Neural cell (in vitro differentiated cells): ENCODE data around the gene TUBA1A. TPM values are rescaled to one million over a fixed set of nuclear protein-coding genes. Genes with fewer than 3 reads are reported as not detected.

Experiments
- H2AFZ ChIP-seq: fragments of 200-600, 300-800 bp; sonication (generic), shearing (Covaris generic); 2 replicates; pipeline ENCODE4 v1.6.0; 2014; ENCODE audit warnings: low read depth, mild to moderate bottlenecking, antibody characterized with exemption, low read length, moderate library complexity
- H3F3A ChIP-seq: fragments of 200-600 bp; shearing (Covaris generic); 2 replicates; pipeline ENCODE4 v1.6.1; 2016; ENCODE audit warnings: mild to moderate bottlenecking, moderate library complexity, mixed read lengths, antibody characterized with exemption, low read length; ENCODE audit not compliant: insufficient read depth, poor library complexity, severe bottlenecking
- H3K27ac ChIP-seq: fragments of 200-600, 300-800 bp; sonication (generic), shearing (Covaris generic); 2 replicates; pipeline ENCODE4 v1.5.1; 2014; ENCODE audit warnings: mild to moderate bottlenecking, low read length, moderate library complexity
- H3K27me3 ChIP-seq: fragments of 300-800, 200-600 bp; sonication (generic), shearing (Covaris generic); 2 replicates; pipeline ENCODE4 v1.6.0; 2014; ENCODE audit warnings: mild to moderate bottlenecking, low read depth, low read length, moderate library complexity; ENCODE audit not compliant: insufficient read depth
- H3K36me3 ChIP-seq: fragments of 300-800, 200-600 bp; sonication (generic), shearing (Covaris generic); 2 replicates; pipeline ENCODE4 v1.5.1; 2014; ENCODE audit warnings: mild to moderate bottlenecking, antibody characterized with exemption, low read length, moderate library complexity; ENCODE audit not compliant: insufficient read depth
- H3K4me2 ChIP-seq: fragments of 300-800, 200-600 bp; sonication (generic), shearing (Covaris generic); 2 replicates; pipeline ENCODE4 v1.6.0; 2014; ENCODE audit warnings: mild to moderate bottlenecking, low read length
- H3K4me3 ChIP-seq: fragments of 300-800, 200-600 bp; sonication (generic), shearing (Covaris generic); 2 replicates; pipeline ENCODE4 v1.5.1; 2014; ENCODE audit warnings: mild to moderate bottlenecking, low read length, moderate library complexity
- H3K79me2 ChIP-seq: fragments of 200-600 bp; shearing (Covaris generic); replicated peaks from 2 replicates; pipeline ENCODE4 v1.6.0; 2014; ENCODE audit warnings: mild to moderate bottlenecking, low read length, moderate library complexity; ENCODE audit not compliant: insufficient read depth
- H3K9ac ChIP-seq: fragments of 300-800, 200-600 bp; sonication (generic), shearing (Covaris generic); 2 replicates; pipeline ENCODE4 v1.6.1; 2016; ENCODE audit warnings: mild to moderate bottlenecking, low read length, mixed read lengths
- H3K9me2 ChIP-seq: fragments of 200-600 bp; shearing (Covaris generic); 2 replicates; pipeline ENCODE4 v1.6.1; 2016; ENCODE audit warnings: mild to moderate bottlenecking, low read length, mixed read lengths; ENCODE audit not compliant: insufficient read depth
- H3K9me3 ChIP-seq: fragments of 200-600, 300-800 bp; sonication (generic), shearing (Covaris generic); 2 replicates; pipeline ENCODE4 v1.6.1; 2016; ENCODE audit warnings: mild to moderate bottlenecking, mixed run types, low read length, moderate library complexity, mixed read lengths
- H4K20me1 ChIP-seq: fragments of 200-600 bp; shearing (Covaris generic); 2 replicates; pipeline ENCODE4 v1.6.1; 2016; ENCODE audit warnings: mild to moderate bottlenecking, mixed run types; ENCODE audit not compliant: insufficient read depth
- CTCF ChIP-seq: fragments of 450-650 bp; IDR thresholded peaks from 2 replicates; pipeline ENCODE4 v1.5.1; 2014; ENCODE audit warnings: antibody characterized with exemption, mild to moderate bottlenecking, moderate library complexity; ENCODE audit not compliant: poor library complexity, severe bottlenecking
- EP300 ChIP-seq: fragments of 450-650 bp; conservative IDR thresholded peaks from 2 replicates; pipeline ENCODE4 v1.6.1; 2014; ENCODE audit warnings: antibody characterized with exemption, mild to moderate bottlenecking, moderate library complexity; ENCODE audit not compliant: poor library complexity, severe bottlenecking
- EZH2 ChIP-seq: fragments of 200-600, 300-800 bp; shearing (Covaris generic), sonication (generic); IDR thresholded peaks from 2 replicates; pipeline ENCODE4 v1.6.1; 2014; ENCODE audit warnings: antibody characterized with exemption, low read length, borderline replicate concordance, mild to moderate bottlenecking; ENCODE audit not compliant: insufficient read depth, poor library complexity, severe bottlenecking
- MXI1 ChIP-seq: fragments of 450-650 bp; conservative IDR thresholded peaks from 2 replicates; pipeline ENCODE4 v1.6.1; 2014; ENCODE audit warnings: antibody characterized with exemption, mild to moderate bottlenecking; ENCODE audit not compliant: poor library complexity, severe bottlenecking
- POLR2AphosphoS5 ChIP-seq: IDR thresholded peaks from 2 replicates; pipeline ENCODE4 v1.6.1; 2012
- RAD21 ChIP-seq: fragments of 450-650 bp; conservative IDR thresholded peaks from 2 replicates; pipeline ENCODE4 v1.6.1; 2014; ENCODE audit warnings: antibody characterized with exemption, mild to moderate bottlenecking, moderate library complexity
- SMC3 ChIP-seq: fragments of 450-650 bp; conservative IDR thresholded peaks from 2 replicates; pipeline ENCODE4 v1.6.1; 2014; ENCODE audit warnings: antibody characterized with exemption, mild to moderate bottlenecking, moderate library complexity; ENCODE audit not compliant: poor library complexity
- TAF1 ChIP-seq: IDR thresholded peaks from 2 replicates; pipeline ENCODE4 v1.6.1; 2012; ENCODE audit warnings: low read depth
- polyA plus RNA-seq: library from polyadenylated mRNA; depleted of rRNA; stranded (reverse); fragments of >200 nt; gene quantifications from 2 replicates; pipeline ENCODE4 v1.2.3, GENCODE V29; 2014
- TF ChIP-seq, protein P1 (sequence below): IDR thresholded peaks from 2 replicates; pipeline ENCODE4 v1.6.1; 2012; ENCODE audit warnings: borderline replicate concordance

The TUBA1A gene
- polyA plus RNA-seq, 1 donor from 2014 or later: 14,333 TPM

GRCh38 chr12:49208146-49208545 is 19.3 kb upstream of the TUBA1A start:
- no peak overlapping the region for H3K27ac ChIP-seq
- no peak overlapping the region for H3K9ac ChIP-seq
- H3K27me3 ChIP-seq: no peaks in the 10 kb centered on the region
- no peaks in the 10 kb centered on the region for H4K20me1 ChIP-seq
- no peaks in the 10 kb centered on the region for H3K9me2 ChIP-seq
- no peaks in the 10 kb centered on the region for H3K36me3 ChIP-seq
- no peak for TF ChIP-seq CTCF
- TF ChIP-seq POLR2AphosphoS5: no peak
- TF ChIP-seq EZH2: no peak
- TF ChIP-seq, protein P1, sequence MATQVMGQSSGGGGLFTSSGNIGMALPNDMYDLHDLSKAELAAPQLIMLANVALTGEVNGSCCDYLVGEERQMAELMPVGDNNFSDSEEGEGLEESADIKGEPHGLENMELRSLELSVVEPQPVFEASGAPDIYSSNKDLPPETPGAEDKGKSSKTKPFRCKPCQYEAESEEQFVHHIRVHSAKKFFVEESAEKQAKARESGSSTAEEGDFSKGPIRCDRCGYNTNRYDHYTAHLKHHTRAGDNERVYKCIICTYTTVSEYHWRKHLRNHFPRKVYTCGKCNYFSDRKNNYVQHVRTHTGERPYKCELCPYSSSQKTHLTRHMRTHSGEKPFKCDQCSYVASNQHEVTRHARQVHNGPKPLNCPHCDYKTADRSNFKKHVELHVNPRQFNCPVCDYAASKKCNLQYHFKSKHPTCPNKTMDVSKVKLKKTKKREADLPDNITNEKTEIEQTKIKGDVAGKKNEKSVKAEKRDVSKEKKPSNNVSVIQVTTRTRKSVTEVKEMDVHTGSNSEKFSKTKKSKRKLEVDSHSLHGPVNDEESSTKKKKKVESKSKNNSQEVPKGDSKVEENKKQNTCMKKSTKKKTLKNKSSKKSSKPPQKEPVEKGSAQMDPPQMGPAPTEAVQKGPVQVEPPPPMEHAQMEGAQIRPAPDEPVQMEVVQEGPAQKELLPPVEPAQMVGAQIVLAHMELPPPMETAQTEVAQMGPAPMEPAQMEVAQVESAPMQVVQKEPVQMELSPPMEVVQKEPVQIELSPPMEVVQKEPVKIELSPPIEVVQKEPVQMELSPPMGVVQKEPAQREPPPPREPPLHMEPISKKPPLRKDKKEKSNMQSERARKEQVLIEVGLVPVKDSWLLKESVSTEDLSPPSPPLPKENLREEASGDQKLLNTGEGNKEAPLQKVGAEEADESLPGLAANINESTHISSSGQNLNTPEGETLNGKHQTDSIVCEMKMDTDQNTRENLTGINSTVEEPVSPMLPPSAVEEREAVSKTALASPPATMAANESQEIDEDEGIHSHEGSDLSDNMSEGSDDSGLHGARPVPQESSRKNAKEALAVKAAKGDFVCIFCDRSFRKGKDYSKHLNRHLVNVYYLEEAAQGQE: no peak
- TF ChIP-seq MXI1: no peak
- TF ChIP-seq EP300: no peak
- no peak for TF ChIP-seq RAD21
- no peak for TF ChIP-seq SMC3
- no peak for TF ChIP-seq TAF1
- no peak overlapping the region for H2AFZ ChIP-seq
- peaks cover 28% of the 10 kb centered on the region for H3K79me2 ChIP-seq
- no peaks in the 10 kb centered on the region for H3F3A ChIP-seq
- H3K4me2 ChIP-seq: no peak overlapping the region
- H3K9me3 ChIP-seq: no peaks in the 10 kb centered on the region
- no peak overlapping the region for H3K4me3 ChIP-seq

DNA sequence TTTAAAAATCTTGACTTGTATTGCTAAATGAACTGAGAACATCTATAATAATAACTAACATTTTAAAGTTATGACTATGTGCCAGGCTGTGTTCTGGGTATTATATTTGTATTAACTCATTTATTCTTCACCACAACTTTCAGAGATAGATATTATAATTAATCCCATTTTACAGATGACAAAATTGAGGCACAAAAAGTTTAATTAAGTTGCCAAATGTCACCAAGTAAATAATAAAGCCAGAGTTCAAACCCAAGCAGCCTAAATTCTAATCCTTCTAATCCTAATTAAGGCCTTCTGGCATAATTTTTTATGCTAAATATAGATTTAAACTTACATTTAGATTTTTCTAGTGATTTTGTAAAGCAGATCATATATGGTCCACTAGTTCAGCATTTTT is 17.5 kb upstream of the TUBA1A start:
- Histone ChIP-seq H3K27ac (no peak overlapping the region), H3K4me2 (no peak overlapping the region), H3K9ac (no peak overlapping the region), H3K4me3 (no peak overlapping the region), H3K79me2 (peaks cover 34% of the 10 kb centered on the region), H2AFZ (no peak overlapping the region), H3K27me3 (no peaks in the 10 kb centered on the region), H3K9me2 (no peaks in the 10 kb centered on the region), H3K36me3 (no peaks in the 10 kb centered on the region), H3K9me3 (no peaks in the 10 kb centered on the region), H3F3A (peaks cover 5% of the 10 kb centered on the region), H4K20me1 (no peaks in the 10 kb centered on the region)
- TF ChIP-seq CTCF (no peak), TAF1 (no peak), POLR2AphosphoS5 (no peak), EZH2 (no peak), RAD21 (no peak), MXI1 (no peak), EP300 (no peak)
- TF ChIP-seq, protein P1: no peak
